Common myeloid progenitor, CD34-positive (primary cell): ENCODE measurements around the gene SLC25A25.

Source experiments
- CTCF ChIA-PET: fragments of 350-600 bp; sonication (Branson Sonifier 250); formaldehyde crosslinking; loops from one replicate; lab custom pipeline; 2021; ENCODE audit warnings: antibody characterized with exemption; lab: Charles Lee
- POLR2A ChIA-PET: fragments of 350-600 bp; sonication (Branson Sonifier 250); formaldehyde crosslinking; loops from one replicate; lab custom pipeline; 2021; ENCODE audit warnings: antibody characterized with exemption; lab: Charles Lee
- DNase-seq, 3 donors: peaks; one replicate each; pipeline versions ENCODE4 v3.0.0 to v3.0.0-alpha.2; 2013
- H3K27ac ChIP-seq, 2 experiments: 1 replicate in 1 of 2; 2 replicates in 1 of 2; pipeline ENCODE4 v1.7.0; 2013; ENCODE audit warnings: inconsistent platforms in 2 of 2, low read length in 2 of 2, mild to moderate bottlenecking in 2 of 2, low read depth in 1 of 2, moderate library complexity in 1 of 2; ENCODE audit not compliant: severe bottlenecking in 2 of 2, insufficient read depth in 1 of 2, poor library complexity in 1 of 2
- H3K27me3 ChIP-seq, 5 experiments: replicated peaks in 2 of 5; 1 replicate in 3 of 5; 2 replicates in 2 of 5; pipeline versions ENCODE4 v1.6.1 to v1.7.0; 2013; ENCODE audit warnings: low read length in 4 of 5, mild to moderate bottlenecking in 2 of 5, moderate library complexity in 2 of 5, inconsistent platforms in 1 of 5; ENCODE audit not compliant: insufficient read depth in 5 of 5, control insufficient read depth in 4 of 5
- H3K36me3 ChIP-seq, 4 experiments: 1 replicate in 2 of 4; 2 replicates in 2 of 4; pipeline versions ENCODE4 v1.6.1 to v1.7.0; 2013; ENCODE audit warnings: low read length in 3 of 4, control low read depth in 1 of 4, mild to moderate bottlenecking in 1 of 4; ENCODE audit not compliant: control insufficient read depth in 4 of 4, insufficient read depth in 4 of 4
- H3K4me1 ChIP-seq, 4 experiments: 1 replicate in 3 of 4; 2 replicates in 1 of 4; pipeline versions ENCODE4 v1.6.1 to v1.7.1; 2013; ENCODE audit warnings: low read length in 3 of 4, mild to moderate bottlenecking in 3 of 4, control low read depth in 1 of 4, inconsistent platforms in 1 of 4, moderate library complexity in 1 of 4; ENCODE audit not compliant: control insufficient read depth in 4 of 4, insufficient read depth in 4 of 4; ENCODE audit errors: control extremely low read depth in 1 of 4
- H3K4me3 ChIP-seq, 7 experiments: 1 replicate in 4 of 7; 2 replicates in 3 of 7; pipeline versions ENCODE4 v1.5.1 to v1.7.0; 2013; ENCODE audit warnings: mild to moderate bottlenecking in 7 of 7, low read length in 6 of 7, moderate library complexity in 6 of 7, inconsistent platforms in 2 of 7, low read depth in 2 of 7, control low read depth in 1 of 7; ENCODE audit not compliant: insufficient read depth in 4 of 7, control insufficient read depth in 1 of 7; ENCODE audit errors: extremely low read depth in 1 of 7
- H3K9me3 ChIP-seq, 5 experiments: 1 replicate in 4 of 5; 2 replicates in 1 of 5; pipeline versions ENCODE4 v1.6.1 to v1.7.1; 2013; ENCODE audit warnings: low read length in 4 of 5, mild to moderate bottlenecking in 2 of 5, inconsistent platforms in 1 of 5, low read depth in 1 of 5, moderate library complexity in 1 of 5; ENCODE audit not compliant: control insufficient read depth in 4 of 5, insufficient read depth in 2 of 5; ENCODE audit errors: control extremely low read depth in 1 of 5
- WGBS: methylation state at CpG from one replicate; pipeline ENCODE4 v1.1.5; 2013; ENCODE audit not compliant: insufficient coverage; 5-methylcytosine and 5-hydroxymethylcytosine counted together

Gene SLC25A25

DNA sequence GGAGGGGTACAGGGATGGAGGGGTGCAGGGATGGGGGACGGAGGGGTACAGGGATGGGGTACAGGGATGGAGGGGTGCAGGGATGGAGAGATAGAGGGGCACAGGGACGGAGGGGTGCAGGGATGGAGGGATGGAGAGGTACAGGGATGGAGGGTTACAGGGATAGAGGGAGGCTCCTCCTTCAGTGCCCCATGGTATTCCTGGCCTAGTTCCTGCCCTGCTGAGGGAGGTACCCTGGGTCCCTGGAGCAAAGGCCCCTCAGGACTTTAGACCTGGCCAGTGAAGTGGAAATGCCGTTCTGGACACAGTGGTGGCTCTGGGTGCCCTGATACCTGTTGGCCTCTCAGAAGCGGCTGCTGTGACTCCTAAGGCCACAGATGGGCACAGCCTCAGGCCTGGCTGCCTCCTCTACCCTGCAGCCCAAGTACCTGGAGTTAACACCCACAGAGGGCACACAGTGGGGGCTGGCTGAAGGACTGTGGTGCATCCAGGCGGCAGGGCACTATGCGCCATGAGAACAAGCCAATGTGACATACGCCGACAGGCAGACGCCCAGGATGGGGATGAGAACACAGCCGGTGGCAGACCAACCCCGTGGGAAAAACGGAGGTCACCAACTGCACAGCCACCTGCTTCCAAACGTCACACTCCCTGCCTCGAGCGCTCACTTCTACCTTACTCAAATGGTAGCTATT is 51.1 kb downstream of the SLC25A25 start:
- no peak for DNase-seq
- no peak overlapping the region for H3K27ac ChIP-seq
- peaks cover 0 to 7% (median 3%) of the 10 kb centered on the region in 4 experiments for H3K4me1 ChIP-seq
- CTCF ChIA-PET: interaction anchor here (1.1 kb wide), 1 partner anchor 14 kb away, joined by 4 read pairs; no protein-coding TSS in a partner anchor
- H3K9me3 ChIP-seq: no peaks in the 10 kb centered on the region
- no peak overlapping the region for H3K4me3 ChIP-seq
- H3K27me3 ChIP-seq: no peaks in the 10 kb centered on the region
- POLR2A ChIA-PET: no interaction called here
- H3K36me3 ChIP-seq: peaks cover 2 to 44% (median 30%) of the 10 kb centered on the region in 4 experiments
- whole genome bisulfite sequencing: 100% methylated on average over 5 of the region's 15 CpGs

GRCh38 chr9:128120061-128120740 is 52.2 kb downstream of the SLC25A25 start:
- peaks cover 0 to 9% (median 6%) of the 10 kb centered on the region in 4 experiments for H3K4me1 ChIP-seq
- peaks cover 2 to 45% (median 27%) of the 10 kb centered on the region in 4 experiments for H3K36me3 ChIP-seq
- 96% methylated on average over 17 of the region's 20 CpGs for WGBS
- H3K27me3 ChIP-seq: no peaks in the 10 kb centered on the region
- H3K4me3 ChIP-seq: no peak overlapping the region
- ChIA-PET CTCF (interaction anchor here (0.6 to 1.1 kb wide), 2 partner anchors 15 to 21 kb away, joined by 3 to 4 read pairs; no protein-coding TSS in a partner anchor), POLR2A (no interaction called here)
- DNase-seq: no peak
- H3K27ac ChIP-seq: no peak overlapping the region
- H3K9me3 ChIP-seq: no peaks in the 10 kb centered on the region

- H3K4me3 ChIP-seq: no peak overlapping the region
- no peak overlapping the region for H3K27ac ChIP-seq
- CTCF ChIA-PET: interaction anchor here (0.6 to 1.1 kb wide), 2 partner anchors 16 to 21 kb away, joined by 3 to 4 read pairs; no protein-coding TSS in a partner anchor
- WGBS: 94% methylated on average over 25 of the region's 29 CpGs
- no peaks in the 10 kb centered on the region for H3K9me3 ChIP-seq
- H3K27me3 ChIP-seq: no peaks in the 10 kb centered on the region
- POLR2A ChIA-PET: no interaction called here
- no peak for DNase-seq
- peaks cover 2 to 51% (median 27%) of the 10 kb centered on the region in 4 experiments for H3K36me3 ChIP-seq
- peaks cover 0 to 16% (median 13%) of the 10 kb centered on the region in 4 experiments for H3K4me1 ChIP-seq
These were observed 52.9 kb downstream of the SLC25A25 start for GRCh38 chr9:128120741-128121465.

GRCh38 chr9:128121466-128121810 is 53.4 kb downstream of the SLC25A25 start:
- POLR2A ChIA-PET: no interaction called here
- DNase-seq: no peak
- Histone ChIP-seq H3K27me3 (no peaks in the 10 kb centered on the region), H3K9me3 (no peaks in the 10 kb centered on the region), H3K4me3 (no peak overlapping the region), H3K36me3 (peaks cover 2 to 51% (median 27%) of the 10 kb centered on the region in 4 experiments), H3K27ac (no peak overlapping the region), H3K4me1 (peaks cover 0 to 21% (median 18%) of the 10 kb centered on the region in 4 experiments)
- CTCF ChIA-PET: no interaction called here
- WGBS: 100% methylated on average over 3 of the region's 5 CpGs

DNA sequence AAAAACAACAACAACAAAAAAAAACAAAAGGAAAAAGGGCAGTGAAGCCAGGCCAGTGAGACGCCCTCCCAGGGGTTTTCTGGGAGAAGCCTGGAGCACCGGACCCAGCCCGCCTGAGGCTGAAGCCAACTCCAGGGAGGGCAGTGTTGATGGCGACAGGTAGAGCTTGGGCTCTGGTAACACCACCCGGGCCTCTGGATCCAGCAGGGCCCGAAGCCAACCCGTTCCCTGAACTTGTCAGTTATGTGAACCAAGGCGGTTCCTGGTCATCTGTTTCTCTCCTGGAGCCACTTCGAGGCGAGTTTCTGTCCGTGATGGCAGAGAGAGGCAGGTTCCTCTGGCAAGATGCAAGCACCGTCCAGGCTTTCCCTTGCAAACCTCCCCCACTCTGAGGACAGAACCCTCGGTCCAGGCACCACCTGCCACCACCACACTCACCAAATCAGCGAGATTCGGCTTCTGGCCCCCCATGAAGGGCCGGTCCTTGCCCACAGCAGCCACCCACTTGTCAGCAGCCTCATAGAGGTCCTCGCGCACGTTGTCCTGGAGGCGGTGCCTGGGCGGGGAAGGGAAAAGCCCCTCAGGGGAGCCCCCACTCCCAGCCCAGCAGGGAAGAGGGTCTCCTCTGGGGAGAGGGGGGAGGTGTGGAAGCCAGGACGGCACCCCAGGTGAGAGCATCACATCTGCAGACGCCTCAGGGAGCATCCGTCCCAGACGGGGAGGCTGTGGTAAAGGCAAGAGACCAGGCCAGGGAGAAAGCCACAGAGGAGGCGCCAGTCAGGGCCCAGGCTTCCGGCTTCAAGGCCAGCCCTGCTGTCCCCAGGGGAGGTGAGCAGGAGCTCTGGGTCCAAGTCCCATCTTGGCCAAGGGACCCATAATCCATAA is 54.1 kb downstream of the SLC25A25 start:
- POLR2A ChIA-PET: no interaction called here
- CTCF ChIA-PET: no interaction called here
- Histone ChIP-seq H3K27me3 (no peaks in the 10 kb centered on the region), H3K36me3 (peaks cover 2 to 51% (median 27%) of the 10 kb centered on the region in 4 experiments), H3K4me1 (peaks cover 0 to 26% (median 23%) of the 10 kb centered on the region in 4 experiments), H3K4me3 (no peak overlapping the region), H3K9me3 (no peaks in the 10 kb centered on the region), H3K27ac (no peak overlapping the region)
- DNase-seq: no peak
- 97% methylated on average over 26 of the region's 27 CpGs for WGBS

DNA sequence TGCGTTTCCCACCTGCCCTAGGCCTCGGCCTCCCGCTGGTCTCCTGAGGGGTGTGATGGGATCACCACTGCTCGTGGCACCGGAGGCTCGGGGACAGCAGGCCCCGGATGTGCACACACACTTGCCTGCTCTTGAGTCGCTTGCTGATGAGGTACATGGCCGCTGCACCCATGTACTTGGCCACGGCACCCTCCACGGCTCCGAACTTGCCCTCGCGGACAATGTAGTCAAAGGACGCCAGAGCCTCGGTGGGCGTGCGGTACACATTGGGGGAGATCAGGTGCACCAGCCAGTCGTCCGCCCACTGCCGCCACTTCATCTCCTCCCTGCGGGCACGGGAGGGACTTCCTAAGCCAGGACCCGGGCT is 54.8 kb downstream of the SLC25A25 start:
- ChIA-PET CTCF (no interaction called here), POLR2A (no interaction called here)
- WGBS: 98% methylated on average over 24 of the region's 24 CpGs
- no peak for DNase-seq
- no peak overlapping the region for H3K27ac ChIP-seq
- peaks cover 0 to 26% (median 21%) of the 10 kb centered on the region in 4 experiments for H3K4me1 ChIP-seq
- H3K9me3 ChIP-seq: no peaks in the 10 kb centered on the region
- H3K36me3 ChIP-seq: peaks cover 2 to 51% (median 27%) of the 10 kb centered on the region in 4 experiments
- no peaks in the 10 kb centered on the region for H3K27me3 ChIP-seq
- H3K4me3 ChIP-seq: no peak overlapping the region
